Liver (tissue), 9 donors: ENCODE data around the gene CDH23. TPM values are rescaled to one million over a fixed set of nuclear protein-coding genes. Genes with fewer than 3 reads are reported as not detected.

Experiments used
- DNase-seq: peaks from one replicate; pipeline ENCODE4 v3.0.0-alpha.2; 2017; ENCODE audit warnings: low spot score
- H3K27ac ChIP-seq, 2 donors: one replicate each; pipeline ENCODE4 v1.7.0; 2013; ENCODE audit warnings: inconsistent platforms in 2 of 2, low read length in 2 of 2, control low read depth in 1 of 2, low read depth in 1 of 2, mild to moderate bottlenecking in 1 of 2
- H3K27me3 ChIP-seq, 4 donors: one replicate each; pipeline versions ENCODE4 v1.6.1 to v1.7.0; 2013; ENCODE audit warnings: low read length in 3 of 4, inconsistent platforms in 1 of 4, mild to moderate bottlenecking in 1 of 4, moderate library complexity in 1 of 4; ENCODE audit not compliant: control insufficient read depth in 4 of 4, insufficient read depth in 4 of 4
- H3K36me3 ChIP-seq, 4 donors: one replicate each; pipeline versions ENCODE4 v1.6.1 to v1.7.0; 2013; ENCODE audit warnings: low read length in 3 of 4, mild to moderate bottlenecking in 3 of 4, low read depth in 1 of 4, moderate library complexity in 1 of 4; ENCODE audit not compliant: control insufficient read depth in 4 of 4, insufficient read depth in 3 of 4
- H3K4me1 ChIP-seq, 4 donors: one replicate each; pipeline versions ENCODE4 v1.6.1 to v1.7.0; 2013; ENCODE audit warnings: low read length in 3 of 4, mild to moderate bottlenecking in 3 of 4, moderate library complexity in 1 of 4; ENCODE audit not compliant: control insufficient read depth in 4 of 4, insufficient read depth in 4 of 4
- H3K4me3 ChIP-seq, 3 donors: one replicate each; pipeline versions ENCODE4 v1.6.1 to v1.7.0; 2013; ENCODE audit warnings: low read length in 3 of 3, control low read depth in 1 of 3, low read depth in 1 of 3, mild to moderate bottlenecking in 1 of 3
- H3K9ac ChIP-seq, 2 donors: one replicate each; pipeline ENCODE4 v1.7.0; 2013; ENCODE audit warnings: low read length in 2 of 2, mild to moderate bottlenecking in 2 of 2, moderate library complexity in 2 of 2, control low read depth in 1 of 2, low read depth in 1 of 2
- H3K9me3 ChIP-seq, 4 donors: one replicate each; pipeline versions ENCODE4 v1.6.1 to v1.7.0; 2013; ENCODE audit warnings: low read length in 3 of 4; ENCODE audit not compliant: control insufficient read depth in 4 of 4
- ATF3 ChIP-seq: IDR thresholded peaks from 2 replicates; pipeline ENCODE4 v1.6.1; 2016; ENCODE audit warnings: antibody characterized with exemption
- CTCF ChIP-seq: fragments of 150-350 bp; IDR thresholded peaks from 2 replicates; pipeline ENCODE4 v1.5.1; 2017; ENCODE audit warnings: improper control_type of control experiment, low read depth, low read length; ENCODE audit not compliant: missing input control
- EGR1 ChIP-seq, 2 donors: IDR thresholded peaks; 2 replicates each; pipeline ENCODE4 v1.6.1; 2016 to 2018; ENCODE audit warnings: antibody characterized with exemption in 2 of 2, low read depth in 2 of 2
- FOXA1 ChIP-seq: IDR thresholded peaks from 2 replicates; pipeline ENCODE4 v1.6.1; 2016; ENCODE audit warnings: antibody characterized with exemption
- FOXA2 ChIP-seq: IDR thresholded peaks from 2 replicates; pipeline ENCODE4 v1.6.1; 2016; ENCODE audit warnings: antibody characterized with exemption
- GABPA ChIP-seq, 2 donors: IDR thresholded peaks in 1 of 2; conservative IDR thresholded peaks in 1 of 2; 2 replicates each; pipeline ENCODE4 v1.6.1; 2016; ENCODE audit warnings: antibody characterized with exemption in 2 of 2, mild to moderate bottlenecking in 1 of 2, moderate library complexity in 1 of 2
- HNF4A ChIP-seq, 2 donors: conservative IDR thresholded peaks; 2 replicates each; pipeline ENCODE4 v1.6.1; 2016; ENCODE audit warnings: antibody characterized with exemption in 2 of 2, mild to moderate bottlenecking in 2 of 2
- HNF4G ChIP-seq: IDR thresholded peaks from 2 replicates; pipeline ENCODE4 v1.6.1; 2016; ENCODE audit warnings: antibody characterized with exemption
- JUND ChIP-seq, 2 donors: IDR thresholded peaks; 2 replicates each; pipeline ENCODE4 v1.6.1; 2016; ENCODE audit warnings: antibody characterized with exemption in 2 of 2
- MAX ChIP-seq: IDR thresholded peaks from 2 replicates; pipeline ENCODE4 v1.6.1; 2016; ENCODE audit warnings: antibody characterized with exemption
- NR2F2 ChIP-seq: IDR thresholded peaks from 2 replicates; pipeline ENCODE4 v1.6.1; 2016; ENCODE audit warnings: antibody characterized with exemption
- RAD21 ChIP-seq, 2 donors: IDR thresholded peaks; 2 replicates each; pipeline ENCODE4 v1.6.1; 2016; ENCODE audit warnings: antibody characterized with exemption in 2 of 2, mild to moderate bottlenecking in 2 of 2
- RXRA ChIP-seq, 2 donors: IDR thresholded peaks; 2 replicates each; pipeline ENCODE4 v1.6.1; 2017 to 2018; ENCODE audit warnings: antibody characterized with exemption in 2 of 2, mild to moderate bottlenecking in 1 of 2
- SP1 ChIP-seq: IDR thresholded peaks from 2 replicates; pipeline ENCODE4 v1.6.1; 2018; ENCODE audit warnings: antibody characterized with exemption, mild to moderate bottlenecking
- TAF1 ChIP-seq: conservative IDR thresholded peaks from 2 replicates; pipeline ENCODE4 v1.6.1; 2016; ENCODE audit warnings: antibody characterized with exemption, mild to moderate bottlenecking
- YY1 ChIP-seq: IDR thresholded peaks from 2 replicates; pipeline ENCODE4 v1.6.1; 2016; ENCODE audit warnings: antibody characterized with exemption, mild to moderate bottlenecking
- ZBTB33 ChIP-seq: IDR thresholded peaks from 2 replicates; pipeline ENCODE4 v1.6.1; 2016; ENCODE audit warnings: antibody characterized with exemption
- WGBS: extraction: QIAGEN DNeasy Blood & Tissue Kit; methylation state at CpG from one replicate; pipeline ENCODE4 v1.1.7; 2013; 5-methylcytosine and 5-hydroxymethylcytosine counted together
- polyA plus RNA-seq, 2 donors: library from polyadenylated mRNA; stranded (reverse) in 1 of 2; unstranded in 1 of 2; fragments of 200-250 nt in 1 of 2; fragments of >200 nt in 1 of 2; fragmentation: Nextera tagmentation in 1 of 2; extraction: Ambion mirVana in 1 of 2; gene quantifications; one replicate each; pipeline versions ENCODE4 v1.2.1 to v1.2.3, GENCODE V29; 2013 to 2015
- total RNA-seq, 2 donors: library from RNA; depleted of rRNA; stranded (reverse); fragments of >200 nt; gene quantifications; one replicate each; pipeline ENCODE4 v1.2.3, GENCODE V29; 2014
- donor health status: healthy.
- donor health status: healthy.
- donor health status: healthy.
- donor health status: healthy.
- donor health status: healthy.

Gene CDH23
- total and polyA plus RNA-seq, 4 donors = 1.5 to 4.7 (median 3.4) TPM

GRCh38 chr10:71458387-71458786 lies 61.7 kb downstream of the CDH23 start:
- Histone ChIP-seq H3K4me3 (no peak overlapping the region), H3K36me3 (no peaks in the 10 kb centered on the region), H3K27me3 (no peaks in the 10 kb centered on the region), H3K27ac (no peak overlapping the region), H3K9me3 (no peaks in the 10 kb centered on the region), H3K4me1 (peaks cover 3 to 17% (median 11%) of the 10 kb centered on the region in 4 donors), H3K9ac (no peak overlapping the region)
- TF ChIP-seq MAX (no peak), FOXA1 (no peak), FOXA2 (no peak), ATF3 (no peak), SP1 (no peak), RXRA (IDR thresholded peaks at IDR 0.05) (no peak), NR2F2 (no peak), EGR1 (IDR thresholded peaks at IDR 0.05; ENCODE audit: low read depth in 2 of 2) (no peak), ZBTB33 (no peak)
- 90% methylated on average over 2 of the region's 2 CpGs for WGBS
- DNase-seq = no peak

- no peaks in the 10 kb centered on the region for H3K27me3 ChIP-seq
- H3K9ac ChIP-seq = no peak overlapping the region
- no peak overlapping the region for H3K4me3 ChIP-seq
- no peaks in the 10 kb centered on the region for H3K36me3 ChIP-seq
- DNase-seq = no peak
- no peak overlapping the region for H3K27ac ChIP-seq
- H3K4me1 ChIP-seq = peaks cover 3 to 17% (median 11%) of the 10 kb centered on the region in 4 donors
- no peak for TF ChIP-seq GABPA (IDR thresholded peaks at IDR 0.05 in 1 of 2, conservative IDR thresholded peaks at IDR 0.05 in 1 of 2)
- TF ChIP-seq NR2F2 = no peak
- TF ChIP-seq JUND (IDR thresholded peaks at IDR 0.05) = no peak
- TF ChIP-seq RXRA (IDR thresholded peaks at IDR 0.05) = no peak
- TF ChIP-seq SP1 = no peak
- no peak for TF ChIP-seq YY1
- WGBS = 93% methylated on average over 5 of the region's 5 CpGs
- no peaks in the 10 kb centered on the region for H3K9me3 ChIP-seq
These were observed 62.8 kb downstream of the CDH23 start for GRCh38 chr10:71459513-71459912.

GRCh38 chr10:71460615-71461014 lies 63.9 kb downstream of the CDH23 start:
- DNase-seq = no peak
- WGBS = 91% methylated on average over 9 of the region's 9 CpGs
- Histone ChIP-seq H3K9me3 (no peaks in the 10 kb centered on the region), H3K36me3 (no peaks in the 10 kb centered on the region), H3K27me3 (no peaks in the 10 kb centered on the region), H3K27ac (no peak overlapping the region), H3K4me3 (no peak overlapping the region), H3K4me1 (peaks cover 3 to 17% (median 11%) of the 10 kb centered on the region in 4 donors), H3K9ac (no peak overlapping the region)
- TF ChIP-seq FOXA2 (no peak), YY1 (no peak), RXRA (IDR thresholded peaks at IDR 0.05) (no peak), TAF1 (no peak), RAD21 (IDR thresholded peaks at IDR 0.05) (no peak), HNF4G (no peak), ATF3 (no peak), FOXA1 (no peak), SP1 (no peak), GABPA (IDR thresholded peaks at IDR 0.05 in 1 of 2, conservative IDR thresholded peaks at IDR 0.05 in 1 of 2) (no peak), JUND (IDR thresholded peaks at IDR 0.05) (no peak), MAX (no peak), ZBTB33 (no peak), EGR1 (IDR thresholded peaks at IDR 0.05; ENCODE audit: low read depth in 2 of 2) (no peak), CTCF (no peak), HNF4A (conservative IDR thresholded peaks at IDR 0.05) (no peak), NR2F2 (no peak)
